Suprapubic skin (tissue), 4 donors: ENCODE measurements around the gene IDI2. TPM values are rescaled to one million over a fixed set of nuclear protein-coding genes. Genes with fewer than 3 reads are reported as not detected.

Experiments used
- DNase-seq, 2 donors: peaks; one replicate each; pipeline ENCODE4 v3.0.0-alpha.2; 2019; ENCODE audit warnings: low spot score in 2 of 2
- H3K27ac ChIP-seq: fragments of 200-600 bp; sonication (generic); one replicate; pipeline ENCODE4 v1.5.1; 2019
- H3K27me3 ChIP-seq: fragments of 200-600 bp; sonication (generic); one replicate; pipeline ENCODE4 v1.5.1; 2019
- H3K36me3 ChIP-seq: fragments of 200-600 bp; sonication (generic); one replicate; pipeline ENCODE4 v1.5.1; 2019
- H3K4me1 ChIP-seq: fragments of 200-600 bp; sonication (generic); one replicate; pipeline ENCODE4 v1.5.1; 2019
- H3K4me3 ChIP-seq: fragments of 200-600 bp; sonication (generic); one replicate; pipeline ENCODE4 v1.5.1; 2019; ENCODE audit warnings: mild to moderate bottlenecking
- H3K9me3 ChIP-seq: fragments of 200-600 bp; sonication (generic); one replicate; pipeline ENCODE4 v1.5.1; 2019
- EP300 ChIP-seq: sonication (generic); formaldehyde crosslinking; IDR thresholded peaks from one replicate; pipeline ENCODE4 v1.6.1; 2017; ENCODE audit warnings: antibody characterized with exemption
- POLR2A ChIP-seq, 2 donors: fragments of 450-650 bp; IDR thresholded peaks; one replicate each; pipeline ENCODE4 v1.6.1; 2017; ENCODE audit warnings: antibody characterized with exemption in 2 of 2, mild to moderate bottlenecking in 2 of 2, moderate library complexity in 2 of 2
- POLR2AphosphoS5 ChIP-seq, 3 donors: sonication (generic); formaldehyde crosslinking; IDR thresholded peaks; one replicate each; pipeline ENCODE4 v1.6.1; 2017; ENCODE audit warnings: antibody characterized with exemption in 3 of 3
- WGBS: methylation state at CpG from one replicate; pipeline ENCODE4 v1.1.5; 2018; 5-methylcytosine and 5-hydroxymethylcytosine counted together
- total RNA-seq, 4 donors: library from RNA; depleted of rRNA; stranded (reverse); fragments of >200 nt; gene quantifications; one replicate each; pipeline ENCODE4 v1.1.0, GENCODE V29; 2016
- TF ChIP-seq, protein P1 (sequence below), 2 donors: fragments of 200-600 bp in 1 of 2; fragments of 450-650 bp in 1 of 2; sonication (generic) in 1 of 2; IDR thresholded peaks; one replicate each; pipeline ENCODE4 v1.5.1; 2016 to 2019; ENCODE audit warnings: antibody characterized with exemption in 2 of 2, mild to moderate bottlenecking in 1 of 2, moderate library complexity in 1 of 2

IDI2 gene
- total RNA-seq, 4 donors from 2014 or later: not detected

DNA sequence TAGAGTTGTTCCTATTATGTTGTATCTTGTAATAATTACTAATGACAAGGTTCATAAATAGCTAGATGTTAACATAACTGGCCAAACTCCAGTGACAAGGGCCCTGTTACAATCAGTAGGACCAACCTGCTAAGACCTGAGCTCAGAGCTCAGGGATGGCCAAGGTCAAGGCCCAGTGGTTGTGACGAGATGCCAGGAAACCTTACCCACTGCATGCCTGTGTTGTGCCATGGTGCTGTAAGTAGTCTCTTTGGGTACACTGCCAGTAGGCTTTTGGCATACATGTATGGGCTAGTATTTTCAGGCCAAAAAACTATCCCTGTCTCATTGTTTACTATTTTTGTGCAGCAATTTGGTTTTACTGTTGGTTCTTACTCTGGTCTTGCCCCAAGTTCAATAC, 7.9 kb upstream of the IDI2 start:
- Histone ChIP-seq H3K27ac (peak overlapping the region; percentile 0), H3K4me1 (peaks cover 14% of the 10 kb centered on the region), H3K36me3 (peaks cover 4% of the 10 kb centered on the region), H3K27me3 (no peaks in the 10 kb centered on the region), H3K4me3 (no peak overlapping the region), H3K9me3 (no peaks in the 10 kb centered on the region)
- 73% methylated on average over 1 of the region's 1 CpG for WGBS
- TF ChIP-seq POLR2AphosphoS5 (IDR thresholded peaks at IDR 0.05) (no peak), EP300 (no peak), POLR2A (IDR thresholded peaks at IDR 0.05) (no peak)
- TF ChIP-seq, protein P1, sequence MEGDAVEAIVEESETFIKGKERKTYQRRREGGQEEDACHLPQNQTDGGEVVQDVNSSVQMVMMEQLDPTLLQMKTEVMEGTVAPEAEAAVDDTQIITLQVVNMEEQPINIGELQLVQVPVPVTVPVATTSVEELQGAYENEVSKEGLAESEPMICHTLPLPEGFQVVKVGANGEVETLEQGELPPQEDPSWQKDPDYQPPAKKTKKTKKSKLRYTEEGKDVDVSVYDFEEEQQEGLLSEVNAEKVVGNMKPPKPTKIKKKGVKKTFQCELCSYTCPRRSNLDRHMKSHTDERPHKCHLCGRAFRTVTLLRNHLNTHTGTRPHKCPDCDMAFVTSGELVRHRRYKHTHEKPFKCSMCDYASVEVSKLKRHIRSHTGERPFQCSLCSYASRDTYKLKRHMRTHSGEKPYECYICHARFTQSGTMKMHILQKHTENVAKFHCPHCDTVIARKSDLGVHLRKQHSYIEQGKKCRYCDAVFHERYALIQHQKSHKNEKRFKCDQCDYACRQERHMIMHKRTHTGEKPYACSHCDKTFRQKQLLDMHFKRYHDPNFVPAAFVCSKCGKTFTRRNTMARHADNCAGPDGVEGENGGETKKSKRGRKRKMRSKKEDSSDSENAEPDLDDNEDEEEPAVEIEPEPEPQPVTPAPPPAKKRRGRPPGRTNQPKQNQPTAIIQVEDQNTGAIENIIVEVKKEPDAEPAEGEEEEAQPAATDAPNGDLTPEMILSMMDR (IDR thresholded peaks at IDR 0.05): no peak
- no peak for DNase-seq

DNA sequence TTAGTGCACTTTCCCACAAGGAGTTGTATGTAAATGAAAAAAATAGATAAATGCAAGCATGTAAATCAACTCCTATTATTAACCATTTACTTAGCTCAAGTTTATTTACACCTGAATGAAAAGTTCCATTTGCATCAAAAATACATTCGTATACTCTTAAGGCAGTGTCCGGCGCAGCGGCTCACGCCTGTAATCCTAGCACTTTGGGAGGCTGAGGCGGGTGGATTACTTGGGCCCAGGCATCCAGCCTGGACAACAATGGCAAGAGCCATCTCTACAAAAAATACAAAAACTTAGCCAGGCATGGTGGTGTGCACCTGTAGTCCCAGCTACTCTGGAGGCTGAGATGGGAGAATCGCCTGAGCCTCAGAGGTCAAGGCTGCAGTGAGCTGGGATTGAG, 4.2 kb upstream of the IDI2 start:
- TF ChIP-seq POLR2A (IDR thresholded peaks at IDR 0.05): no peak
- TF ChIP-seq EP300: no peak
- TF ChIP-seq, protein P1 (IDR thresholded peaks at IDR 0.05): no peak
- H3K4me3 ChIP-seq: no peak overlapping the region
- no peaks in the 10 kb centered on the region for H3K9me3 ChIP-seq
- 95% methylated on average over 7 of the region's 7 CpGs for WGBS
- no peaks in the 10 kb centered on the region for H3K36me3 ChIP-seq
- H3K27ac ChIP-seq: no peak overlapping the region
- no peaks in the 10 kb centered on the region for H3K27me3 ChIP-seq
- H3K4me1 ChIP-seq: no peaks in the 10 kb centered on the region
- DNase-seq: no peak

DNA sequence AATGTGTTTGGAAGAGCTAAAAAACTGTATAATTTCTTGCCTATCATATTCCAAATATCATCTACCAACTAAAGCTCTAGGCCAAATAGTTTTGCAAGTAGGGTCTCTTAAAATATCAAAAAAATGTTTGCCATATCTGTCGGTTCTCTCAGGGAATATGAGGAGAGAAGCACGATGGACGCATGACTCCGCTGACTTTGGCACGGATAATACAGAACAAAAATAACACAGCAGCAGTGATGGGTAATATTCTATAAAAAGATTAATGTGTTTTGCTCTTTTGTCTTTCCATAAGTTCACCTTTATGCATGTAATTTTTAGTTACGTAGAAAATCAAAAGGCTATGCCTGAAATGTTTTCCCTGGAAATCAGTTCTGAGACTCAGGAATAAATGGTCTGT, 919 bp upstream of the IDI2 start:
- no peaks in the 10 kb centered on the region for H3K4me1 ChIP-seq
- 92% methylated on average over 6 of the region's 6 CpGs for WGBS
- H3K27me3 ChIP-seq: no peaks in the 10 kb centered on the region
- no peaks in the 10 kb centered on the region for H3K9me3 ChIP-seq
- H3K4me3 ChIP-seq: no peak overlapping the region
- no peaks in the 10 kb centered on the region for H3K36me3 ChIP-seq
- no peak for DNase-seq
- TF ChIP-seq EP300: no peak
- no peak for TF ChIP-seq POLR2A (IDR thresholded peaks at IDR 0.05)
- TF ChIP-seq, protein P1 (IDR thresholded peaks at IDR 0.05): no peak
- no peak for TF ChIP-seq POLR2AphosphoS5 (IDR thresholded peaks at IDR 0.05)
- no peak overlapping the region for H3K27ac ChIP-seq

DNA sequence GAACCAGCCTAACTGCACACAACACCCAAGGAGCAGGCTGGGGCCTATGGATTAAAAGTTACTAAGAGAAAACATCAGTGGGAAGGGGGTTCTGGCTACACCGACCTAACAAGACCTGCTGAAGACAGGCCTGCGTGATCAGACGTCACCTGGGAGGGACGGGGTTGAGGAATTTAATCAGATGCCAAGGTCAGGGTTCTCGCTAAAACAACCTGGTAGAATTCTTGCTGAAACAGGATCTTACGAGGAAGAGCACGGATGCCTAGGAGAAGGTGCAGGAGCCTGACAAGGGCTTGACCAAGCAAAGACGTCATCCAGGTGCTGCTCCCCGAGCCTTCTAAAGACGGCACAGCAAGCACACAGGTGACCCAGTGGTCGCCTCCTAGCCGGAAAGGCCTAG, 1.6 kb downstream of the IDI2 start:
- H3K27me3 ChIP-seq: no peaks in the 10 kb centered on the region
- peaks cover 9% of the 10 kb centered on the region for H3K36me3 ChIP-seq
- H3K4me1 ChIP-seq: no peaks in the 10 kb centered on the region
- DNase-seq: no peak
- TF ChIP-seq EP300 (no peak), POLR2A (IDR thresholded peaks at IDR 0.05) (no peak), POLR2AphosphoS5 (IDR thresholded peaks at IDR 0.05) (no peak)
- TF ChIP-seq, protein P1 (IDR thresholded peaks at IDR 0.05): no peak
- WGBS: 88% methylated on average over 12 of the region's 12 CpGs
- H3K4me3 ChIP-seq: no peak overlapping the region
- H3K27ac ChIP-seq: no peak overlapping the region
- no peaks in the 10 kb centered on the region for H3K9me3 ChIP-seq

DNA sequence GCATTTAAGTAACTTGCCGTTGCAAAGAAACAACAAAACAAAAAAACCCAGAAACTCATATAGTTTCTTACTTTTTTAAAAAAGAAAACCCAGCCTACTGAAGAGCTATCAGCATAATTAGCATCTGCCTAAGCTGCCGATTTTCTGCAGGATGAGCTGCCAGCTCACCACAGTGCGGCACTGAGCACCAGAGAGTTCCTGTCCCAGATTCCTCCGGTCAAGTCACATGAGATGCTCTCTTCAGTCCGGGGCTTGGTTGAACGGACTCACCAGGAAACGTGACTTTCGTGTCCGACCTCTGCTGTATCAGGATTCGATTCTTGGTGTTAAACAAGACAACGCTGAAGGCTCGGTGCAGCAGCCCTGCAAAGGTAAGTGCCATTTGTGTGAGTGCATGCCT, 3.2 kb downstream of the IDI2 start:
- WGBS: 90% methylated on average over 12 of the region's 12 CpGs
- no peak for DNase-seq
- no peak overlapping the region for H3K4me3 ChIP-seq
- H3K4me1 ChIP-seq: no peaks in the 10 kb centered on the region
- H3K27me3 ChIP-seq: no peaks in the 10 kb centered on the region
- H3K27ac ChIP-seq: no peak overlapping the region
- peaks cover 26% of the 10 kb centered on the region for H3K36me3 ChIP-seq
- TF ChIP-seq POLR2AphosphoS5 (IDR thresholded peaks at IDR 0.05): no peak
- TF ChIP-seq POLR2A (IDR thresholded peaks at IDR 0.05): no peak
- no peak for TF ChIP-seq EP300
- TF ChIP-seq, protein P1 (IDR thresholded peaks at IDR 0.05): no peak
- H3K9me3 ChIP-seq: no peaks in the 10 kb centered on the region
